HG03103 (cell line): Measurements from ENCODE around the gene HIC1.
"Not testable (repeated sequence)": the region's sequence is repeated elsewhere in the genome, so short reads cannot be mapped to it uniquely, and the experiment has no call there.

Experiments used
- ATAC-seq: cut with Tn5 transposase; IDR thresholded peaks from one replicate; pipeline ENCODE4 v1.9.1; 2021; ENCODE audit warnings: low read depth; ENCODE audit not compliant: unreplicated experiment

Gene HIC1

GRCh38 chr17:2054512-2055291 lies at the start of gene HIC1:
TSS of gene HIC1 (plus strand) at chr17:2055103. CDS start at chr17:2056691, 1,588 bp downstream.
- ATAC-seq: no peak

- ATAC-seq: no peak
Measured at GRCh38 chr17:2008332-2009126, 46.4 kb upstream of the HIC1 start.

- ATAC-seq: no peak
Measured at GRCh38 chr17:2009737-2010136, 45.2 kb upstream of the HIC1 start.

- no peak for ATAC-seq
Measured at GRCh38 chr17:2011411-2012371, 43.2 kb upstream of the HIC1 start.

- ATAC-seq: no peak
Measured at GRCh38 chr17:2012499-2012898, 42.4 kb upstream of the HIC1 start.

GRCh38 chr17:2013220-2013993 lies 41.5 kb upstream of the HIC1 start:
- ATAC-seq: not testable (repeated sequence)

GRCh38 chr17:2013994-2014317 lies 40.9 kb upstream of the HIC1 start:
- no peak for ATAC-seq

- ATAC-seq: no peak
Measured at GRCh38 chr17:2015314-2015713, 39.6 kb upstream of the HIC1 start.

GRCh38 chr17:2016494-2016893 lies 38.4 kb upstream of the HIC1 start:
- ATAC-seq: no peak

GRCh38 chr17:2017274-2017941 lies 37.5 kb upstream of the HIC1 start:
- ATAC-seq: no peak

- no peak for ATAC-seq
Measured at GRCh38 chr17:2018716-2019510, 36.0 kb upstream of the HIC1 start.

- ATAC-seq: no peak
Measured at GRCh38 chr17:2019723-2020122, 35.2 kb upstream of the HIC1 start.

- ATAC-seq: no peak
Measured at GRCh38 chr17:2020721-2021120, 34.2 kb upstream of the HIC1 start.

- no peak for ATAC-seq
Measured at GRCh38 chr17:2022647-2023240, 32.2 kb upstream of the HIC1 start.

GRCh38 chr17:2023256-2023655 lies 31.6 kb upstream of the HIC1 start:
- ATAC-seq: no peak

GRCh38 chr17:2023692-2024571 lies 31.0 kb upstream of the HIC1 start:
- no peak for ATAC-seq

- ATAC-seq: no peak
Measured at GRCh38 chr17:2024572-2025219, 30.2 kb upstream of the HIC1 start.
